RKO (cell line): ENCODE data around the gene ZNF423.
A peak's percentile ranks its signal among the peaks of the same experiment; 100 is the strongest.
"Not testable (repeated sequence)": the region's sequence is repeated elsewhere in the genome, so short reads cannot be mapped to it uniquely, and the experiment has no call there.

Experiments used
- DNase-seq: peaks from one replicate; pipeline ENCODE4 v3.0.0-alpha.2; 2016; ENCODE audit warnings: low spot score

Gene ZNF423

DNA sequence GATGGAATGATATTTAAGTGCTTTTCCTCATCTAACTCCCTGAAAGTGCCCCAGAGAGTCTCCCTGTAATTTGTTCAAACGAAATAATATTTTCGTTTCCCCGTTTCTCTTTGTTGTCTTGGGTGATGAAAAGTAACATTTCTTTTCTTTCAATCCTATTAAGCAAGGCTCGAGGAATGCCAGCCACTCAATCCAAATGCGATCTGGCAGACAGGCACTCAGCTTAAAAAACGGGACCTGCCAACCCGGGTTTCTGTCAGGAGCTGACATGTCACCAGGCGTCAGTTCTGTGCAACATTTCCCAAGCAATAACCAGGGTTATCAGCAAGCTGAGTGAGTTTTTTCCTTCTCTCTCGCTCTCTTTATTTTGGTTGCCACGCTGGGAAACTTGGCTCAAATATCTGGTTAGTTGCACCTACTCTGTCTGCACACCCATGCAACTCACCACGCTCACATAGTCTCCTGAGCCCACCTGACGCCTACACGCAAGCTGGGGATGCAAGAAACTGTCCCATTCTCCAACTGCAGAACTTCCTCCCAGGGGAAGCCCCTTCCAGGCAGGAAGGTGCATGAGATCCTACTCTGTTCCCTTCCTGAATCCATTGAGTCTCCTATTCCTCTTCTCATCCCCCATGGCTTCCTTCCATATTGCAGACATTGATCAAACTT is 274.1 kb downstream of the ZNF423 start:
- no peak for DNase-seq

DNA sequence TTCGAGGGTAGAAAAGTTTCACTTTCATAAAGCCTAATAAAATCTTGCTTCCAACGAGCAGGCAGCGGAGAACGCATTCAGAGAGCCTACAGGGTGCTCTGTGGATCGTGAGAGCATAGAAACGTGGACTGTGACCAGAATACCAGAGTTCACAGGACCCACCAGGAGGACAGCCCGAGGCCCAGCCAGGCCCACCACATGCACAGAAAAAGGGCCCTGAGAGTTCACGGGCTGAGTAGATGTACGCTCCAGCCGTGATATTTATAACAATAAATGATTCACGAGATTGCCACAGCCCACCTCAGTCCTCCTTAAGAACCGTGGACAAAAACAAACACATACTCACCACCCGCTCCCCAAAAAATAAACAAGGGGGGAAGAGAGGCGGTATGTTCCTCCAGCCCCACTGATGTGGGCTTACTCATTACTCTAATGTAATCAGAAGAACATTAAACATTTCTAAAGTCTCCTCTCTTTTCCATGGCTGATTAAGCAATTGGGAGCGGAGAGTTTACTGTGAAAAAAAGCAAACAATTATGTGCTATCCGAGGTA is 275.1 kb downstream of the ZNF423 start:
- no peak for DNase-seq

DNA sequence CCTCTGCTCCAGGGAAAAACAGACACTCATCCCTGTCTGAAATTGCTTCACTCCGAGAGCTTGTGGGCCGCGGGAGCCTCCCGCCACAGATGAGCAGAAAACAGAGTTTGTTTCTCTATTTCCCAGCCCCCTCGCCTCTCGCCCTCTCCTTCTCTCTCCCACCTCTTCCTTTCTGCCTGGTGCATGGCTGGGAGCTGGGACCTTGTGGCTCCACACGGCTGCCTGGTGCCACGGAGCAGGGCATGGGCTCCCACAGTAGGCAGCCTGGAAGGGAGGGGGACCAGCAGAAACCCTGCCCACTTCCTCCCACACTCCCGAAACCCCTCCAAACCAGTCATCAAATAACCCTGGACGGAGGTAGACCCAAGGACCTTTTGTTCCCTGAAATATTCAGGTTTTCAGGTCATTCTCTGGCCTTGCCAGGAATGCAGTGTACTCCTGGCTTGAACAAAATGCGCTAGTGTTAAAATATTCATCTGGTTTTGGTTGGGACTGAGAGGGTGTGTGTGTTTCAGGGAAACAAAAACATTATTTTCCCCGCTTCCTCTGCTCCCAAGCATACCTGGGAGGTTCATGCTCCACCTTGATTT is 277.4 kb downstream of the ZNF423 start:
- DNase-seq = no peak

DNA sequence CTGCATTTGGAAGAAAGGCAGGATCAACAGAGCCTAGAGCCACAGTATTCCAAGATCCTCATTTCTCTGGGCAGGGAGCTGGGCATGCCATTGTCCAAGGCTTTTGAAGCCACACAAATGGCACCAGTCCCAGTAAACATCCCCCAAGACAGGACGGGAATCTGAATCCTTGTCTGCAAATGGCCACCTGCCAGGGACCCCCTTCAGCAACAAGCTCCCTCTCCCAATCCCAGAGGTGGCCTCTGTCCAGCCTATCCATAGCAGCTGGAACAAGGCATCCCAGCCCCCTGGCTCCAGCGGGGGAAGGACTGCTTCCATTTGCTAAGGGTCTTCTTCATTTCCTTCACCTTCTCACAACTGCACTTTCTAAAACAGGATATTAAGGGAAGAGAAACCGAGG is 277.9 kb downstream of the ZNF423 start:
- DNase-seq = no peak

DNA sequence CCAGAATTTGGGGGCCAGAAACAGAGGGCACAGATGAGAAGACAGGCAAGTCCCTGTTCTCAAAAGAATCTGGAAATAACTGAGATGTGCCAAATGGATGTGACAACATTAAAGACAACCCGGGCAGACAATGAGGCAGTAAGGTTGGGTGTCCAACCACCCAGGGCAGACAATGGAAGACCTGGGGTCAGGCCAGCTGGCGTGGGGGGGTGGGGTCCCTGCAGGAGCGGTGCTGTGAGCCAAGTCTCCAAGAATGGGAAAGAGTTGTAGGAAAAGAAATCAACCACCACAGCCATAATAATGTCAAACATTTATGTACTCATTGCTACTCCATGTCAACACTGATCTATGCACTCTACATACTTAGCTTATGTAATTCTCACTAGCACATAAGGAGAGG is 279.0 kb downstream of the ZNF423 start:
- DNase-seq = no peak

DNA sequence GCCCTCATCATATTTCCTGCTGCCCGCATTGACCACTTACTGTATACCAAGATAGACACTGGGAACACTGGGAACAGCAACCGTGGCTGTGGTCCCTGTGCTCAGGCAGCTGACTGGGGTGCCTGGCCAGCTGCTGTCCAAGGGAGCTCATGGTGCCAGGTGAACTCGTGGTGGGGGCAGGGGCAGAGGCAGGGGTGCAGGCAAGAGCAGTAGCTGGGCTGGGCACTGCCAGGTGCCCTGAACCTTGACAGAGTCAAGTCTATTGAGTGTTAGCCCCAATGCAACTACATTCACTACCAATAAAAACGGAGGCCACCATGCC is 279.8 kb downstream of the ZNF423 start:
- DNase-seq = no peak

DNA sequence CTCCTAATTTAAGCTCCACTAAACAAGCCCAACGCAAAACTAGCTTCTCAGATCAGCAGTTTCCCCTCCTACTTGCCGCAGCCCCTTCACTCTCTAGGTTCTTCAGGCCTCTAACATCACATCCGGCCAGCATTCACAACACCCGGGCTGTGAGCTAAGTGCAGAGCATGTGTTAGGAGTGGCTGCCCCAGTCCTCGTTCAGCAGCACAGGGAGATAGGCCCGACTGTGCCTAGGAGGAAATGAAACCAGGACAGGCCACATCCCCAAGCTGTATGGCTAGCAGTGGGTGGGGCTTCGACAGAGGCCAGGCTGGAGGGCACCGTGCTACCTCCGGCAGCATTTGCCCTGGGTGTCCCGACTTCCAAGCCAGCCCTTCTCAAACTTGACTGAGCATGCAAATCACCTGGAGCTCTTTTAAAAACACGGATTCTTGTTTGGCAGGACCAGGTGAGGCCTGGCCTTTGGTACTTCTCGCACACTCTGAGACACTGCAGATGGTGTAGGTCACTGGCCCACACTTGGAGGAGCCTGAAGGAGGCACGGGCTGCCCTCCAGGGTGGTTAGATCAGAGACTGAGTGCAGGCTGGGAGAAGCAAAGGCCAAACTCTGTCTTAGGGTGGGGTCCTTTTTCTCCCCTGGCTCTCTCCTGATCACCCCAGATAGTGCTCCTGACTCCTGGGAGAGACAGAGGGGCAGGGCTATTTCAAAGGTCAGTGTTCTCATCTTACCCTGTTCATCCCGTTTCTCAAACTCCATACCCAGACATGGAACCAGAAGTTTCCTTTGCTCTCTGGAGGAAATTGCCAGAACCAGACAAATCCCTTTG is 280.4 kb downstream of the ZNF423 start:
- DNase-seq = no peak

DNA sequence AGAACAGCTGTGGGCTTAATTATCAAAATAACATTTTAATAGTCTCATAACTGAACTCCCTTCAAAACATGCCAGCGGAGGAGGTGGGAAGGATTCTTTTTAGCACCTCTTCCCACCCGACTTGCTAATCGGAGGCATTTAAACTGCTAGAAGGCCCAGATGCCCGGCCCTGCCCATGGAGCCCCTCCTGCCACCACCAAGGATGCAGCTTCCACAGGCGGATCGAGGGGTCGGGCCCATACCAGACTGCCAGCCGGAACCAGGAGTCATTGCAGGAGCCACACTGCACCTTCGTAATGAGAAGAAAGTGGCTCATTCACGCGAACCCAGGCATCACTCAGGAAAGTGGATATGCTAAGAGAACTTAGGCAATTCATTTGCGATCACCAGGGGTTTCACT is 281.1 kb downstream of the ZNF423 start:
- no peak for DNase-seq

DNA sequence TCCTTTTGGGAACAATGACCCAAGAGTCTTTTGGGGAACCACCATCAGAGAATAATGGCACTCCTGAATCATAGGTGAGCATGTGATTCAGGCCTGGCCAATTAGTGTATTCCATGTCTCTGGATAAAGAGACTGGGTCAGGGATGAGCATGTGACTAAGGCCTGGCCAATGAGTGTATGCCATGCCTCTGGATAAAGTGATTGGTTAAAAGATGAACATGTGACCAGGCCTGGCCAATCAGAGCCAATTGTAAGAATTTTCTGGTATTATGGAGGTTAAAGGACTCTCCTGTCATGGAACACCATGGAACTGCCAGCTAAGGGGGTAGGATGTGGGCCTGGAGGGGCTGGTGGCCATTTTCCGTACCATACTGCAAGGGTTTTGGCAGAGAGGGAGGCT is 288.0 kb downstream of the ZNF423 start:
- peak; percentile 8 for DNase-seq

DNA sequence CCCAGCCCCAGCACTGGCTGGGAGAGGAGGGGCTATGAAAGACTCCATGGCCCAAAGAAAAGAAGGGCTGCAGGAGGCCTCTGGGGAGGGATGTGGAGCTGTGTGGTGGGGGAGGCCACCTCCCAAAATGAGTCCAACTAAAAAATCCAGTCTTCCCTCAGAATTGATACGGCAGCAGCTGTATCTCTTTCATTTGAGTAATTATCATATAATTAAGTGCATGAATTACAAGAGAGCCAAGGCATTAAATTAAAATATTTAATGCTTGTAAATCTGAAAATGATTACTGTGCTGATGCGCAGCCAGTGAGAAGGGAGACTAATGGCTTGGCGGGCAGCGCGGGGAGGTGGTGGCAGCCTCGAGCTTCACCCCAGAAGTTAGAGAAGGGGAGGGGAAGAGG is 289.5 kb downstream of the ZNF423 start:
- DNase-seq = no peak

DNA sequence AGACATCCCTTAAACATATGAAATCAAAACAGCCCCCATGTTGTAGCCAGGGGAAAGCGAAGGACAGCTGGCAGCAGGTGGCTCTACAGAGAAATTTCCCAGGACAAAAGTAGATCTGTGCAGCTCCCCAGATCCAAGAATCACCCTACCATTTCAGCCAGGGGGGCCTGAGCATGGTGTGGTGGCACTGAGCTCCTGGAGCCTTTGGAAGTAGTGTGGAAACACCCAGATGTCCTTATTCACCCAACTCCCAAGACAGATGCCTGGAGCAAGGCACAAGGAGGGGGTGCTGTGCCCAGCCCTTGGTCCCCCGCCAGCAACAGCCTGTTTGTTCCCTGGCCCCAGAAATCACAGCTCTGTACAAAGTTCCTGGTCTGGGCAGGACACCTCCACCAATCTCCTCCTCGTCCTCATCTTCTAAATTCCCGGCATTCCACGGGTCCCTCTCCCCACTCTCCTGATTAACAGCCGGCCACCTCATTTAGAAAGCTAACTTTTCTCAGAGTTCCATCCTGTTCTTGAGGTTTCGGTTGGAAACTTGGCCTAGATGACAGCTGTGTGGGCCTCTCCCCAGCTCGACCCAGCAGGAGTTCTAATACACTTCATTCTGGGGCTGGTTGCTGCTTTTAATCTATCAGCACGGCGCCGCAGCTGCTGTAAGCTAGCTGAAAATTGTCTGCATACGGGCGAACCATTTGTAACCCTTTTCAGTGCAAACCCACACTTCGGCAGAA is 291.2 kb downstream of the ZNF423 start:
- DNase-seq = no peak

DNA sequence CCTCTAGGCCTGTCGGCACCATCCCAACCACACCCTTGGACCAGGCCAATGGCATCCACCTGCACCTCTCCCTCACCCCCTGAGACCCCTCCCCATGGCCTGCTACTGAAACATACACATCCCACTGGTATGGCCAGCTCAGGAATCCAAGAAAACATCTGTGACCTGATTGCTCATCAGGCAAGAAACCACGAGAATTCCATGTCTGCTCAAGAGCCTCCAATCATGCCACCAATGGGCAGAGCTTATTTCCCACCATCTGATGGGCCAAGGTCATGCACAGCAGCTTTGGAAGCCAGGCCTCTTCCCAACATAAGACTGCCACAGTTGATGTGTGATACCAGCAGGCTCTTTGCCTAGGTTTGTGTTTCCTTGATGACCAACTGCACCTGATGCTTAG is 292.2 kb downstream of the ZNF423 start:
- no peak for DNase-seq

DNA sequence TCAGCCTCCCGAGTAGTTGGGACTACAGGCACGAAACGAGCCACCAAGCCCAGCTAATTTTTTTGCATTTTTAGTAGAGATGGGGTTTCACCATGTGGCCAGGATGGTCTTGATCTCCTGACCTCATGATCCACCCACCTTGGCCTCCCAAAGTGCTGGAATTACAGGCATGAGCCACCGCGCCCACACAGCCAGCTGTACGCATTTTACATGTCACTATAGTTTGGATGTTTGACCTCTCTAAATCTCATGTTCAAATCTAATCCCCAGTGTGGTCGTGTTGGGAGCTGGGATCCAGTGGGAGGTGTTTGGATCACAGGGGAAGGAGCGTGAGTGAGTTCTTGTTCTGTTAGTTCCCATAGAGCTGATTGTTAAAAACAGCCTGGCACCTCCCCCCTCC is 293.0 kb downstream of the ZNF423 start:
- not testable (repeated sequence) for DNase-seq

DNA sequence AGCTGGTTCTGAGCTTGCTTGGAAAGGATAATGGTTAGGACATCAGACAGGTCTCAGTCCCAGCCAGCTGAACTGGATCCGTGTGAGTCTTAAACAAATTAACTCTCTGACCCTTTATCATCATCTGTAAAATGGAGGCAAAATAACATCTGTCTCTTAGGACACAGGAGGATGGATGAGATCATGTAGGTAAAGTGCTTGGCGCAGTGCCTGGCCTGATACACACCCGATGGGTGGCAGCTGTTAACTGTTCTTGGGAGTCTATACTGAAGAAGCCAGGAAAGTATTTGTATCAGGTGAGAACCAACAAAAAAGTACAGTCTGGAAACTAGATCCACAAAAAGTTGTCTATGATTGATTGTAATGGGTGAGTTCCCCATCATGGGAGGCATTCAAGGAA is 293.7 kb downstream of the ZNF423 start:
- DNase-seq = no peak

DNA sequence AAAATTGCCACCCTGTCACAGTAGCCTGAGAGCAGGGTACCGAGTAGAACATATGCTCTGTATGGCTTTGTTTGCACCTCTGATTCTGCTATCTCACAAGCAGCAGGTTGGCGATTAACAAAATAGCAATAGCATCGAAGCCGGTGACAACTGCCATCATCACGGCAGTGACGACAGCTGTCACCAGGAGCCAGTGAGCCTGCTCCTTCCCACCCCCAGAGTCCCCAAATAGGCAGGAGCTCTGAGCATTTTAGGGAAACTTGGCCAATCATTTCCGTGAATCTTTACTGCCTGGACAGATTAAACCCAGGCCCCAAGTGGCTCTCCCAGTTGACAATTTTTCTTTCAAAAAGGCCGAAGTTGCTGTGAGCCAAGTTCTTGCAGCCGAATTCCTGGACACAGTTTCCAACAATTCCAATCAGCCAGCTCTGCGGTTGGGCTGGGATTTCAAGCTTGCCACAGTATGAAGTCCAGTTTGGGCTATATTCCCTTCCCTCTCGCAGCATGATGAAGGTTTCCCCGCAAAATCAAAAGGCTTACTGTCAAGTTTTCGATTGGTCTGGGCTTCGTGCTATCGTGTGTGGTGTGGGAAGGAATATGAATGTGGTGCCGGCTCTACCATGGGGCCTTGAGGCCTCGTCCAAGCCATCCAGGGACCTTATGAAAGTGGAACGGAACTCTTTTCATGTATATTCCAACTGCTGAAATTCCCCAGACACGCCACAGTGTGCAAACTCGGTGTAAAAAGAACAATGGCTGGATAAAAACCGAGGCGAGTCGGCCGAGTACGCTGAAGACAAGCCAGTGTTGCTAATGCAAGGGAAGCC is 295.7 kb downstream of the ZNF423 start:
- DNase-seq = no peak

DNA sequence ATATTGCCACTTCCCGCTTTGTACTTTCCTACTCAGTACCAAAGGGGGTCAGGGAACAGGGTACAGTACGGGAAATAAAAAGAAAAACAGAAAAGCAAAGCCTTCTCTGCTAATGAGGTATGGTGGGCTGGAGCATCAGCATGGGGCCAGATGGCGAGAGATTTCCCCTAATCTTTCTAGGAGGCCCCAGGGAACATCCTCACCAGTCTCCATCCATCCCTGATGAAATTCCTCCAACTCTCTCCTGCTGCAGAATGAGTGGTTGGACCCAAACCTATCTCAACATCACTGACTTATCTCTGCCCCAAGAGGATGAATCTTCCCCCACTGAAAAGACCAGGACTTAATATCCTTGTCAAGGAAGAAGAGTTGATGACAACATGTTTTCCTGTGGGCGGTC is 296.7 kb downstream of the ZNF423 start:
- no peak for DNase-seq

DNA sequence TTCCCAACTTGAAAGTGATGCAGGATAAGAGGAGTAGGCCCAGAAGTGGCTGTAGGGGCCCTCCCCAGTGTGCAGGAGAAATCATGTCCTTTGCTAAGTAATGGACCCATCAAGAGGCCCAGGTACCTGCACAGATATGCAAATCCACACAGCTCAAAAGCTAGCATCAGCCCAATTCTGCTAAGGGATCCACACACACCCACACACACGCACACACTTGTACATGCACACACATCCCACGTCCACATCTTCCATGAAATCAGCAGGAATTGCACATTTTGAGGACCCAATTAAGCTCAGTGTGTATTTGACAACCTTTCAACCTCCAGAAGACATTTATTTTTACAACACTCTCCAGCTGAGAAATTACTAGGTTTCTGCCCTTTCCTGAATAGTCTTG is 297.5 kb downstream of the ZNF423 start:
- no peak for DNase-seq

DNA sequence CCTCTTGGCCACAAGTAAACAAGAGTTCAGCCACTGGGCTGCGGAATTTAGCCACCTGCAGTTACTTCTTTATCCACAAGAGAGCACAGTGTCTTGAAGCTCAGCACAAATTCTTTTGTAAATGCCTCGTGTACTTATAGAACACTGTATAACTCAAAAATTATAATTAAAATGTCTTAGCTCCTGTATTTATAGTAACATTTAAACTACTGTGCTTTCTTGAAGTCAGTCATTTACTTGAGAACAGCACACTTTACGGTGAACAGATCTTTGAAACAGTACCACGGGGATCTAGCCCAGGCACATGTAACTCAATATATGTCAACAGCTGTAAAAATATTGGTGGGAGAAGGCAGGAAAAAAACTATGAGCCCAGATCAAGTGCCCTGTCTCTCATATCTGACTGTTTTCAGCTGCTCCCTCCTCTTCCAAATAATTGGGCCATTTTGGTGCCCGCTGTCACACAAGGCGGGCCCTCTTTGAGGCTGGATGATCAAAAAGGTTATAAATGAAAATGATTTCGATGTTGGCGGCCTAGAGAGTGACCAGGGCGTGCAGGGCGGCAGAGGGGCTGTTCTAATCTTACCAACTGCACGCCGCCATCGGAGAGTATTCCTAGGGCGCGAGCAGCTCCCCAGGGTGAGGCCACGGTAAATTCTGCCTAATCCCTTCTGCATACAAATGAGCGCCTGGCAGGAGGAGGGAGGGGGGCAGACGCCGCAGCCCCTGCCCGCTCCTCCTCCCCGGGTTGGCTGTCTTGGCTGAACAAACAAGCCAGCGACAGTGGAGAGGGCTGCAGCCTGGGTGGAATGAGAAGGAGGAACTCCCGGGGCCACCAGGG is 299.1 kb downstream of the ZNF423 start:
- peak; percentile 45 for DNase-seq

DNA sequence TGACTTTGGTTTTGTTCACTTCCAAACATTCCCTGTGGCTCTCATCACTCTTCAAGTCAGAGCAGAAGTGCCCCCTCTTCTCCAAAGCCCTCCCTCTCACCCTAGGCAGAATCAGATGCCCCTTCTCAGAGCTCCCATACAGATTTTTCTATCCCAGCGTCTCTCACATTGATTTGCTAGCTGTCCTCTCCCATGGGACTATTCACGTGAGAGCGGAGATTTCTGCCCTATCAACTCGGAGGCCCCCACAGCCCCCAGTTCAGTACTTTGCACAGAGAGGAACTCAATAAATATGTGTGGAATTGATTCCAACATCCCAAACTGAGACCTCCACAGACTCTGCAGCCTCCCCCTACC is 299.7 kb downstream of the ZNF423 start:
- DNase-seq = no peak

DNA sequence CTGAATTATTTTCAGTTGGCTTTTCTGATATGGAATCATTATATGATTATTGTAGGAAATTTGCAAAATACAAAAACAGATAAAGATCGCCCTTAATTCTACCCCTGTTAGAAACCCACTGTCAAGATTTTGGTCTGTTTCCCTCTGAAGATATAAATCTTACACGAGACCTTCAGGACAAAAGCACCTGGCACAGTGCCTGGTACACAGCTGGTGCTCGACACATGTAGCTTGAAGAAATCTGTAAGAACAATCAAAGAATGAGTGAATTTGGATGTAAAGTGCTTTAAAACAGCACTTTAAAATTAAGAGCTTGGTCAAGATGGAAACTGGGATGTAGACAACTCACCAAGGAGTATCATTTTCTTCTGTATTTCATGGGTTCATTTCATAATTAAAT is 301.2 kb downstream of the ZNF423 start:
- DNase-seq = no peak
